Neural progenitor cell (in vitro differentiated cells): ENCODE data around the gene C2orf49. TPM values are rescaled to one million over a fixed set of nuclear protein-coding genes. Genes with fewer than 3 reads are reported as not detected.

Experiments
- DNase-seq: peaks from one replicate; pipeline ENCODE4 v3.0.0-alpha.2; 2016; ENCODE audit warnings: low spot score
- H2AFZ ChIP-seq: fragments of 200-600 bp; sonication (generic); replicated peaks from 2 replicates; pipeline ENCODE4 v1.6.1; 2016; ENCODE audit warnings: antibody characterized with exemption
- H3F3A ChIP-seq: fragments of 200-600 bp; sonication (generic); 2 replicates; pipeline ENCODE4 v1.6.1; 2016; ENCODE audit warnings: antibody characterized with exemption, low read depth
- H3K27ac ChIP-seq: fragments of 200-600 bp; sonication (generic); 2 replicates; pipeline ENCODE4 v1.5.1; 2016; ENCODE audit warnings: mild to moderate bottlenecking
- H3K27me3 ChIP-seq: fragments of 200-600 bp; sonication (generic); 2 replicates; pipeline ENCODE4 v1.6.1; 2016; ENCODE audit warnings: mild to moderate bottlenecking, moderate library complexity
- H3K36me3 ChIP-seq: fragments of 200-600 bp; sonication (generic); 2 replicates; pipeline ENCODE4 v1.5.1; 2016
- H3K4me1 ChIP-seq: fragments of 200-600 bp; sonication (generic); 2 replicates; pipeline ENCODE4 v1.6.1; 2016; ENCODE audit warnings: mixed run types
- H3K4me2 ChIP-seq: fragments of 200-600 bp; sonication (generic); 2 replicates; pipeline ENCODE4 v1.6.1; 2016
- H3K4me3 ChIP-seq: fragments of 200-600 bp; sonication (generic); 2 replicates; pipeline ENCODE4 v1.5.1; 2016
- H3K79me2 ChIP-seq: fragments of 200-600 bp; sonication (generic); 2 replicates; pipeline ENCODE4 v1.6.1; 2016; ENCODE audit warnings: low read depth
- H3K9ac ChIP-seq: fragments of 200-600 bp; sonication (generic); 2 replicates; pipeline ENCODE4 v1.6.1; 2016
- H3K9me3 ChIP-seq: fragments of 200-600 bp; sonication (generic); 2 replicates; pipeline ENCODE4 v1.5.1; 2016; ENCODE audit warnings: low read depth
- H4K20me1 ChIP-seq: fragments of 200-600 bp; sonication (generic); 2 replicates; pipeline ENCODE4 v1.6.1; 2016; ENCODE audit warnings: low read depth
- H3K27ac Mint-ChIP-seq: 3 replicates; pipeline ENCODE4 v1.8.0; 2021; ENCODE audit warnings: mixed read lengths
- H3K27me3 Mint-ChIP-seq: 2 replicates; pipeline ENCODE4 v1.8.0; 2022; ENCODE audit warnings: low read depth, mild to moderate bottlenecking, inconsistent platforms, moderate library complexity, mixed read lengths; ENCODE audit not compliant: insufficient read depth
- H3K36me3 Mint-ChIP-seq: 3 replicates; pipeline ENCODE4 v1.8.0; 2021; ENCODE audit warnings: mixed read lengths
- H3K4me1 Mint-ChIP-seq: 3 replicates; pipeline ENCODE4 v1.8.0; 2021; ENCODE audit warnings: mixed read lengths
- H3K4me3 Mint-ChIP-seq: 3 replicates; pipeline ENCODE4 v1.8.0; 2021; ENCODE audit warnings: mild to moderate bottlenecking, moderate library complexity, mixed read lengths
- H3K9me3 Mint-ChIP-seq: 3 replicates; pipeline ENCODE4 v1.8.0; 2020; ENCODE audit warnings: mixed read lengths
- EZH2 ChIP-seq: fragments of 200-600 bp; sonication (generic); IDR thresholded peaks from 2 replicates; pipeline ENCODE4 v1.6.1; 2017; ENCODE audit warnings: antibody characterized with exemption, mild to moderate bottlenecking, moderate library complexity
- EZH2phosphoT487 ChIP-seq: fragments of 200-600 bp; sonication (generic); IDR thresholded peaks from 2 replicates; pipeline ENCODE4 v1.6.1; 2017; ENCODE audit warnings: antibody characterized with exemption
- total RNA-seq: library from RNA; depleted of rRNA; stranded (reverse); fragments of >200 nt; gene quantifications from 2 replicates; pipeline ENCODE4 v1.2.3, GENCODE V29; 2015; ENCODE audit warnings: low replicate concordance
- TF ChIP-seq, protein P1 (sequence below): fragments of 200-600 bp; sonication (generic); IDR thresholded peaks from 2 replicates; pipeline ENCODE4 v1.5.1; 2017; ENCODE audit warnings: antibody characterized with exemption, mild to moderate bottlenecking

The C2orf49 gene
- total RNA-seq, 1 donor from 2014 or later, result 42.9 TPM

- Mint-ChIP-seq H3K4me3 (no peak overlapping the region), H3K36me3 (peaks cover 41% of the 10 kb centered on the region), H3K4me1 (no peaks in the 10 kb centered on the region), H3K9me3 (peaks cover 3% of the 10 kb centered on the region), H3K27me3 (no peaks in the 10 kb centered on the region), H3K27ac (no peak overlapping the region)
- H3K9me3 ChIP-seq, result no peaks in the 10 kb centered on the region
- TF ChIP-seq EZH2phosphoT487 (no peak), EZH2 (no peak)
- TF ChIP-seq, protein P1, sequence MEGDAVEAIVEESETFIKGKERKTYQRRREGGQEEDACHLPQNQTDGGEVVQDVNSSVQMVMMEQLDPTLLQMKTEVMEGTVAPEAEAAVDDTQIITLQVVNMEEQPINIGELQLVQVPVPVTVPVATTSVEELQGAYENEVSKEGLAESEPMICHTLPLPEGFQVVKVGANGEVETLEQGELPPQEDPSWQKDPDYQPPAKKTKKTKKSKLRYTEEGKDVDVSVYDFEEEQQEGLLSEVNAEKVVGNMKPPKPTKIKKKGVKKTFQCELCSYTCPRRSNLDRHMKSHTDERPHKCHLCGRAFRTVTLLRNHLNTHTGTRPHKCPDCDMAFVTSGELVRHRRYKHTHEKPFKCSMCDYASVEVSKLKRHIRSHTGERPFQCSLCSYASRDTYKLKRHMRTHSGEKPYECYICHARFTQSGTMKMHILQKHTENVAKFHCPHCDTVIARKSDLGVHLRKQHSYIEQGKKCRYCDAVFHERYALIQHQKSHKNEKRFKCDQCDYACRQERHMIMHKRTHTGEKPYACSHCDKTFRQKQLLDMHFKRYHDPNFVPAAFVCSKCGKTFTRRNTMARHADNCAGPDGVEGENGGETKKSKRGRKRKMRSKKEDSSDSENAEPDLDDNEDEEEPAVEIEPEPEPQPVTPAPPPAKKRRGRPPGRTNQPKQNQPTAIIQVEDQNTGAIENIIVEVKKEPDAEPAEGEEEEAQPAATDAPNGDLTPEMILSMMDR, result no peak
- H2AFZ ChIP-seq, result no peak overlapping the region
- no peaks in the 10 kb centered on the region for H3K4me1 ChIP-seq
- H3K79me2 ChIP-seq, result no peaks in the 10 kb centered on the region
- H3K36me3 ChIP-seq, result no peaks in the 10 kb centered on the region
- H3K4me3 ChIP-seq, result no peak overlapping the region
- DNase-seq, result no peak
- H3F3A ChIP-seq, result no peaks in the 10 kb centered on the region
- H3K27me3 ChIP-seq, result no peaks in the 10 kb centered on the region
- no peak overlapping the region for H3K27ac ChIP-seq
- no peaks in the 10 kb centered on the region for H4K20me1 ChIP-seq
- H3K4me2 ChIP-seq, result no peak overlapping the region
- no peak overlapping the region for H3K9ac ChIP-seq
Measured at GRCh38 chr2:105358593-105358992, 21.3 kb downstream of the C2orf49 start.

DNA sequence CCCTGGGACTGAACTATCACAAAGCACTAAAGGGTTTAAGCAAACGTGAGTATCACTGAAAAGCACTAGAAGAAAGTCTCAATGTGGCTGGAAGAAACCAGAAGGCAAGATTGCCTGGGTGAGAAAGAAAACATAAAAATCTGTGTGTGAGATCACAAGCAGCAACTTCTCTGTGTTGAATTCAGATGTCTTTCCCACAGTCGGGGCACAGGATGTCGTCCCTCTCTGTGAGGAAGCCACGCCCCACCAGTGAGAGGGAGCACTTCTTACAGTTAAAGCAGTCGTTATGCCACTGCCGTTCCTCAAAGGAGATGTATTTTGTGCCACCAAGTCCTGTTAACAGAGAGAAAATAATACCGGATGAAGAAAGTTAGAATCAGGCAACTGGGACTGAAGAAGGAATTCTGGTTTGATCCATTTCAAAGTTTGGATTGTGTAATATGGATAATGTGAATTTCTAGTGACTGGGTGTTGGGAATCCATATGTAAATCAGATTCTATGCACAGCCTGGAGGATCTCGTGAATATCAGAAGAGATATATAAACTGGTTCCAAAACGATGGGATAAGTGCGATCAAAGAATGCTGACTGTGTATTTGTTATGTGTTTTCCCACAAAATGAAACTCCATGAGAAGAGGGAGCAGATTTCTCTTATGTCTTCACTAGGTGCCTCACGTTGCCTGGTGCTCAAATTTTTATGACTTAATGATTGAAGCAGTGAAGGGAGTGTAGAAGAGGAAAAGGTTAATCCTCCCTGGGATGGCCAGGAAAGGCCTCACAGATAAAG is 24.0 kb downstream of the C2orf49 start:
- H3K4me3 ChIP-seq, result no peak overlapping the region
- no peak overlapping the region for H3K27ac ChIP-seq
- Mint-ChIP-seq H3K9me3 (peaks cover 3% of the 10 kb centered on the region), H3K4me1 (no peaks in the 10 kb centered on the region), H3K36me3 (peaks cover 30% of the 10 kb centered on the region), H3K27me3 (peaks cover 2% of the 10 kb centered on the region), H3K27ac (no peak overlapping the region), H3K4me3 (no peak overlapping the region)
- no peak overlapping the region for H3K4me2 ChIP-seq
- no peaks in the 10 kb centered on the region for H4K20me1 ChIP-seq
- H3K36me3 ChIP-seq, result no peaks in the 10 kb centered on the region
- H3K4me1 ChIP-seq, result no peaks in the 10 kb centered on the region
- TF ChIP-seq EZH2phosphoT487 (no peak), EZH2 (no peak)
- TF ChIP-seq, protein P1, result no peak
- no peaks in the 10 kb centered on the region for H3K27me3 ChIP-seq
- no peaks in the 10 kb centered on the region for H3K9me3 ChIP-seq
- H3K79me2 ChIP-seq, result no peaks in the 10 kb centered on the region
- no peaks in the 10 kb centered on the region for H3F3A ChIP-seq
- no peak overlapping the region for H3K9ac ChIP-seq
- DNase-seq, result no peak
- H2AFZ ChIP-seq, result no peak overlapping the region

- no peak overlapping the region for H3K4me2 ChIP-seq
- Mint-ChIP-seq H3K4me3 (no peak overlapping the region), H3K36me3 (peaks cover 24% of the 10 kb centered on the region), H3K27me3 (peaks cover 2% of the 10 kb centered on the region), H3K9me3 (no peaks in the 10 kb centered on the region), H3K4me1 (no peaks in the 10 kb centered on the region), H3K27ac (no peak overlapping the region)
- H3F3A ChIP-seq, result no peaks in the 10 kb centered on the region
- H3K36me3 ChIP-seq, result no peaks in the 10 kb centered on the region
- H3K27ac ChIP-seq, result no peak overlapping the region
- no peaks in the 10 kb centered on the region for H3K79me2 ChIP-seq
- no peaks in the 10 kb centered on the region for H3K27me3 ChIP-seq
- no peaks in the 10 kb centered on the region for H4K20me1 ChIP-seq
- no peak for DNase-seq
- H3K9ac ChIP-seq, result no peak overlapping the region
- H3K4me1 ChIP-seq, result no peaks in the 10 kb centered on the region
- H3K9me3 ChIP-seq, result no peaks in the 10 kb centered on the region
- TF ChIP-seq, protein P1, result no peak
- TF ChIP-seq EZH2phosphoT487 (no peak), EZH2 (no peak)
- H3K4me3 ChIP-seq, result no peak overlapping the region
- H2AFZ ChIP-seq, result no peak overlapping the region
Measured at GRCh38 chr2:105362862-105363591, 25.7 kb downstream of the C2orf49 start.
